PFSK-1 (cell line): ENCODE results near the gene WDR64.

ENCODE experiments used
- POLR2AphosphoS5 ChIP-seq: IDR thresholded peaks from 2 replicates; pipeline ENCODE4 v1.6.1; 2012; ENCODE audit warnings: low read depth, mild to moderate bottlenecking, control low read depth, low read length, moderate library complexity
- TAF1 ChIP-seq: IDR thresholded peaks from 2 replicates; pipeline ENCODE4 v1.6.1; 2012; ENCODE audit warnings: low read length, control low read depth, borderline replicate concordance; ENCODE audit not compliant: insufficient read depth

GRCh38 chr1:241679961-241680360 is 27.9 kb downstream of the WDR64 start:
- TF ChIP-seq POLR2AphosphoS5 (no peak), TAF1 (no peak)
